ELR (cell line): ENCODE results near the gene CD81.

Source experiments
- DNase-seq: peaks from one replicate; pipeline ENCODE4 v3.0.0-alpha.2; 2015; ENCODE audit warnings: low read depth

CD81 gene

DNA sequence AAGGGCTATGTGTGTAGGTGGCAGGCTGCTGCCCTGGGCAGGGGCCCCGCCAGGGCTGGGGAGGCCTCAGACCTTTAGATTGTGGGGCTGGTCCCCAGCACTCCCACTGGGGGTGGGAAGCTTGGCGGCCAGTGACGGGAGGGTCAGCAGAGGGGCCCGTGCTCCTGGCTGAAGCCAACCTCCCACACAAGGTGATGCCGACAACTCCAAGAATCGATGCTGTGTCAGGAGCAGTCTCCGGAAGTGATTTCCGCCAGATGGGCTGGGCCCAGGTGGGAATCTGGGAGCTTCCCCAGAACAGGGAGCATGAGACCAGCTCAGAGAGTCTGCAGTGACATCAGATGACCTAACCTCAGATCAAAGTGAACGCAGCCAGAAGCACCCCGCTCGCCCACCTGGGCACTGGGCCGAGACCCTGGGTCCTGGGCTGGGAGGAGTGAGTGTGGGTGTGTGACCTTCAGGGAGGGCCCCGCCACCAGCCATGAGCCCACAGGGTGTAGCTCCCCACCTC, 59.5 kb downstream of the CD81 start:
- no peak for DNase-seq

DNA sequence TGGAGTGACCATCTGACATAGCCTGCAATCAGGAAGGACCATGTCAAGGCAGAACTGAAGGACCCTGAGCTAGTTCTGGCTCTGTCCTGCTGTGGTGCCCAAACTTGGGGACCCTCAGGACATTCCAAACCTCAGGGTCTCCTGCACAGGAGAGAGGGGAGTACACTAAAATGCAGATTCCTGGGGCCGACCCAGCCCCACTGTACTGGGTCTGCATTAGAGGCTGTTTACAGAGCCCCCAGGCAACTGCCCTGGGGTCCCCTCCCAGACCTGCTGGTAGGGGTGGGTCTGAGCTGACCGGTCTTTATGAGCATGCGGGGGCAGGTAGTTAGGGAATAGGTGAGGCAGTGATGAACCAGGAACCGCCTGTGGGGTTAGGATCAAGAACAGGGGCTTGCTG, 60.4 kb downstream of the CD81 start:
- DNase-seq, result no peak

DNA sequence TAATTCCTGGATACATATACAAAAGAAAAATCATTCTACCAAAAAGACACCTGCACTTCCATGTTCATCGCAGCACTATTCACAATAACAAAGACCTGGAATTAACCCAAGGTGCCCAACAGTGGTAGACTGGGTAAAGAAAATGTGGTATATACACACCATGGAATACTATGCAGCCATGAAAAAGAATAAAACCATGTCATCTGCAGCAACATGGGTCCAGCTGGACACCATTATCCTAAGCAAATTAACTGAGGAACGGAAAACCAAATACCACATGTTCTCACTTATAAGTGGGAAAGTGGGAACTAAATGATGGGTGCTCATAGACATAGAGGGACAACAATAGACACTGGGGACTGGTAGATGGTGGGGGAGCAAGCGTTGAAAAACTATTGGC, 62.7 kb downstream of the CD81 start:
- no peak for DNase-seq

DNA sequence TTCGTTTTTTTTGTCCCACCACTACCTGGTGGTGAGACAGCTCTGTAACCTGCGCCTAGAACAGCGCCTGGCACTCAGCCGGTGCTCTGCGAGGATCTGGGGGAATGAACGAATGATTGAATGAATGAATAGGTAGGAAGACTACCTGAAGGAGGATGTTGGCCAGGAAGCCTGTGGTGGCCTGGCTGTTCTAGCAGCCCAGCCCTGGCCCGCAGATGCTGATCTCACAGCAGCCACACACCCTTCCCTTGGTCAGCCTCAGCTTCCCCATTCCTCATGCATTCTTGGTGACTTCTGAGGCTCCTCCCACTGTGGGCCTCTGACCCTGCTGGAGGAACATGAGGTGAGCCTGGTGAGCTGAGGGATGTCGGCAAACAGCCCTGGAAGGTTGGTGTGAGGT, 63.5 kb downstream of the CD81 start:
- DNase-seq, result no peak

DNA sequence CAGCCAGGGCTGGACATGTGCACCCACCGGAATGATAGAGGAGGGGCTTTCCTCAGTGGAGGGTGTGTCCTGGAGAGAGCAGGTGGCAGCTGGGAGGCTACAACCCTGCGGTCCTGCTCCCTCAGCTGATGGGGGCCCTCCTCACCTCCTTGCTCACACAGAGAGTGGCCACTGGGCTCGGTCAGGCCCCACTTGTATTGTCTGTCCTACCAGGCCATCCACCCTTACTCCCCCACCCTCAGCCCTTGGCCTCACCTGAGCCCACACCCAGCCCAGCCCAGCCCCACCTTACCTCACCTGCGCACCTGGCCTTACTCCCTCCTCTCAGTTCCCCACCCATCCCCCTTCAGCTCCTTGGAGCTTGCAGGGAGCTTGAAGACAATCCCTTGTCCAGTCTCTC, 64.1 kb downstream of the CD81 start:
- no peak for DNase-seq

DNA sequence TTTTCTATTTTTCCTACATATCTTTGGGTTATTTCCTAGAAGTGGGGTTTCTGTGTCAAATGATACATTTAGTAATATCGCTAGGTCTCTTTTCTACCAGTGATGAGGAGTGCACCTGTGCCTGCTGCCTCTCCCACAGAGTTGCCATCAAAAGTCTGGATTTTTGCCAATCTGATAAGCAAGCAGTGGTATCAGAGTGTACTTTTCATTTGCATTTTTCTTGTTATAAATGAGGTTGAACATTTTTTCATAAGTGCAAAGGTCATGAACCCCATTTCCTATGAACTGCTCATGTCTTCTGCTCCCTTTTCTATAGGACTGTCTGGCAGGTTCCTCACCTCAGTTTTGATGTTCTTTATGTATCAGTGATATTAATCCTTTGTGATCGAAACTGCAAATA, 65.5 kb downstream of the CD81 start:
- no peak for DNase-seq

DNA sequence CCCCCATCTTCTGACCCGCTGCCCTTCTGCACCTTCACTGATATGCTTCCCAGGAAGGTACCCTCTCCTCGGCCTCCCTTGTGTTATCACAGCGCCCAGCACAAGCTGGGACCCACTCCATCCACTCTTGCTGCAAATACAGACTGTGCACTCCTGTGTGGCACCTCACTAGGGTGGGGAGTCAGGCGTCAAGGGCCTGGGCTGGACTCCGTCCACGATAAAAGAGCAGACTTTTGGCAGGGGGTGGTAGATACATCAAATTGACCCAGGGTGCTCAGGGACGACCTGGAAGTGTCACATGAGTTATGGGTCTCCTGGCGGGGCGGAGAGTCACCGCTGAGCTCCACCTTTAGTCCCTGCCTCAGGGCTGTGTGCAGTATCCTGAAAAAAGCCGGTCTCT, 66.3 kb downstream of the CD81 start:
- no peak for DNase-seq

DNA sequence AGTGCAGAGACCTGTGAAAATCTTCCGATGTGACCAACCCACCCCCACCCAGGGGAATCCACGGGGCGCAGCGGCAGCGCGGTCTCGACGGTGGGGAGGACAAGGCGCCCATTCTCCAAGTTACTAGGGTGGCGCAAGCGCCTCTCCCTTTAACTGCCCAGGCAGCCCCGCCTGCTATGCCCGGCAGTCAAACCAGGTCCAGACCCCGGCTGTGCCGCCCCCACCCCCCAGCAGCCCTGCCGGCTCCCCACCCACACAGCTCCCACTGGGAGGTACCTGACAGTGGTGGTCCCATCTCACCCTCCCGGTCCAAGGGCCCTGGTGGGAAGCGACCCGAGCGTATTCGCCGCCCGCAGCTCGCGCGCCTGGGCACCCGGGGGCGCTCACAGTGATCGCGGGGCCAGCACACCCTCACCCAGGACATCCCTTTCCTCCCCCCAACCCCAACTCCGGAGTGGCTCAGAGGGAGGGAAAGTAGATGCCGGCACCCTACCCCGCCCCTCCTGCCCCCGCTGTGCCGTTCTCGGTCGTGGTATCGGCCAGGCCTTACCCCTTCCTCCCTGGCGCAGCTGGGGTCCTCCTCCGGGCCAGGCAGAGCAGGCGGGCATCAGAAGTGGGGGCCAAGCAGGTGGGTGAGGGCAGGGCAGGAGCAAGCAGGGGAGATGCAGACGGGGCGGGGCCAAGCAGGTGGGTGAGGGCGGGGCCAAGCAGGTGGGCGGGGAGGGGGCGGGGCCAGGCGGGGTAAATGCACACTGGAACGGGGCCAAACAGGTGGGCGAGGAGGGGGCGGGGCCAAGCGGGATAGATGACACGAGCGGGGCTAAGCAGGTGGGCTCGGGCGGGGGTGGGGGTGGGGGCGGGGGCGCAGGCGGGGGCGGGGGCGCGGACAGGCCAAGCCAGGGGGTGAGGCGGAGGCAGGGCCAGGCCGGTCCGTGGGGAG, 67.0 kb downstream of the CD81 start, which contains the start of gene TRPM5:
Gene TRPM5, minus strand, starts transcription at position 634 of the 940 bp plus-strand sequence. CDS start 21,478 bp downstream, outside the sequence.
- DNase-seq, result no peak

DNA sequence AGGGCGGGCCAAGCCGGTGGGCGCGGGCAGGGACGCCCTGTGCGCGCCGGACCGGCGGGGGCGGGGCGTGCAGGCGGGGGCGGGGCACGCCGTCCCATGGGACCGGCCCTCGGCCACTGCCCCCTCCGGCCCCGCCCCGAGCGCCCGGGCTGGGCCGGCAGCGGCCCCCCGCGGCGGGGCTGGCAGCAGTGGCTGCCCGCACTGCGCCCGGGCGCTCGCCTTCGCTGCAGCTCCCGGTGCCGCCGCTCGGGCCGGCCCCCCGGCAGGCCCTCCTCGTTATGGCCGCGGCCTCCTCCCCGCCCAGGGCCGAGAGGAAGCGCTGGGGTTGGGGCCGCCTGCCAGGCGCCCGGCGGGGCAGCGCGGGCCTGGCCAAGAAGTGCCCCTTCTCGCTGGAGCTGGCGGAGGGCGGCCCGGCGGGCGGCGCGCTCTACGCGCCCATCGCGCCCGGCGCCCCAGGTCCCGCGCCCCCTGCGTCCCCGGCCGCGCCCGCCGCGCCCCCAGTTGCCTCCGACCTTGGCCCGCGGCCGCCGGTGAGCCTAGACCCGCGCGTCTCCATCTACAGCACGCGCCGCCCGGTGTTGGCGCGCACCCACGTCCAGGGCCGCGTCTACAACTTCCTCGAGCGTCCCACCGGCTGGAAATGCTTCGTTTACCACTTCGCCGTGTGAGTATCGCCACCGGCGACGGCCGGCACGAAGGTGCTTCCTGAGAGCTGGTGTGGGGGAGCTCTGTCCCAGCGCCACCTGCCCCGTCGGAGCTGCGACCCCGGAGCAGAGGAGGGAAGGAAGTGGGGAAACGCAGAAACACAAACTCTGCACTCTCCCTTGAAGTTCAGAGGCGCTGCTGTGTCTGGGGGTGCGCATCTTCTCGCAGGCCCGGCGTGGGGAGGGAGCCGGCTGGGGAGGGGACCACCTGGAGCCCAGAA, 68.0 kb downstream of the CD81 start, which contains the start of gene KCNQ1:
Gene KCNQ1, plus strand, starts transcription at position 188 of the 925 bp plus-strand sequence. Its CDS starts 91 bp downstream, at position 279.
- peak; percentile 19 for DNase-seq

DNA sequence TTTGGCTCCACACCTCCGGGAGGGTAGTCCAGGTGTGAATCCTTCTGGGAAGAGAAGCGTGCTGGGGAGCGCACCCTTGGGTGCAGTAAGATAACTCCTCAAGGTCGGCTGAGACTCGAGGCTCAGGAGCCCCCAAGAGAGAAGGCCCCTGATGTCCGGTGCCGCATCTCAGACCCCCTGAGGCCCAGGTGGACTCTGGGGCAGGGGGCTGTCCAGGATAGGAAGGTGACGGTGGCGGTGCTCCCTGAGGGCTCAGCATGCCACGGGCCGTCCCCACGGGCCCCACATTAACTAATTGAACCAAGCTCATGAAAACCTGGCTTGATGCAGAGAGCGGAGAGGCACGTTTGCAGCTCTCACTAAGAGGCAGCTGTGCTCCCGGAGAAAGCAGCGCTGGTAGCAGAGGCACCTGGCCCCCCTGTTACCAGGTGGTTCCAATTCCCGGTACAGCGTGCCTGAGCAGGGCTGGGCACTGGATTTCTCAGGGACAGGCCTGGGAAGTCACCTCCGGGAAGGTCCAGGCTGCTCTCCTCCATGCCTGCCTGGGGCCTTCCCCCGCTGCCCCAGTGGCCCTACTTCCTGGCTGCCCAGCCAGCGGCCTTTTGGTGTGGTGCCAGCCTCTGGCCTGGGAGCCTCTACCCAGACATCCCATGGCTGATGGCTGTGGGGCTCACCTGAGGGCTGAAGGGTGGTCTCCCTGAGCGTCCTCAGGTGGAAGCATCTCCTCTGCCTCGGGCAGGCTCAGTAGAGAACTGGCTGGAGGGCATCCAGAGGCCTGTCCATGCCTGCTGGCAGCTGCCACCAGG, 68.8 kb downstream of the CD81 start:
- no peak for DNase-seq

DNA sequence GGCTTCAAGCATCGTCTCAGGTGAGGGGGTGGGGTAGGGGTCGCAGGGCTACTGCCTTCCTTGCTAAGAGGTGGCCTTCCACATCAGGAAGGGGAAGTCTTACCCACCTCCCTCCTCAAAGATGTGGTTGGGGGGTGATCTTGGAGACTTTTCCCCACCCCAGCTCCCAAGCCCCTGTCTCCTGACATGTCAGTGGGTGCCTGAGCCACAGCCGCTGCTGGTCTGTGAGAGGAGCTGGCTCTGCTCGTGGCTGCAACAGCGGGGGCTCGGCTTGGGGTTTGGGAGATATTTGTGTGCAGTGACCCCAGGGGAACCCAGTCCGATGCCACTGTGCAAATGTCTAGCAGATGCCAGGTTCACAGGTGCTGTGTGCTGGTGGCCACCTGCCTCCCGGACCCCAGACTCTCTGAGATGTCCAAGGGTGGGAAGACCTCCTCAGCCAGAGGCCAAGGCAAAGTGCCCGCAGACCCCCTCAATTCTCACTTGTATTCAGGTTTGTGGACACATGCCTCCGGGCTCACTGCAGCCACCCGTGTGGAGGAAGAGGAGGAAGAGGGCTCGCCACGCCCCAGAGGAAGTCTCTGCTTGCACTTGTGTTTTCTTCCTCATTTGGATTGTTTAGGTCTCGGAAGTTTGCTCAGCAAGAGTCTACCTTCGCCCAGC, 69.6 kb downstream of the CD81 start:
- DNase-seq, result no peak
